ENCODE data around the gene CARD16. TPM values are rescaled to one million over a fixed set of nuclear protein-coding genes. Genes with fewer than 3 reads are reported as not detected.

Gene CARD16
- total and polyA plus RNA-seq, 12 donors: 4.8 to 31.7 (median 8.0) TPM

DNA sequence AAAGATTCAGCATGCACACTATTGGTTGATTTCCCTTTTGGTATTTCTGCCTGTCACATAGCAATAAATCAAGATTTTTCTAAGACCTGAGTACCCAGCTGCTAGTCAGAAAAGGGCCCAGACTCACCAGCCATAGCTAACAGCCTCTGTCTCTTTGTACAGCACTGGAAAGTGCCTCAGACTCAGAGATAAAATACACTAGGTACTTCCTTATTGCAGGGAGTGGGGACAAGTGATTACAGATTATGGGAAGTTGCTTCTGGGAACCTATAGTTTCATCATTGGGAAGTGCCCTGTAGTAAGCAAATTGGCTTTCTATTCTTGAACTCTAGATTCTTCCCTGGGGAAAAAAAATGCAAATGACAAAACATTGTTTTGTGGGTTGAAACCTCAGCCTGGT, 22.1 kb downstream of the CARD16 start, which contains the start of gene CASP5:
TSS of gene CASP5 (minus strand) at position 166 of the 400 bp plus-strand sequence. CDS start at position 134, 32 bp downstream.
- intact Hi-C loops (cut with DNase I): no loop called here
- Histone ChIP-seq H3K9me3 (peaks cover 0 to 5% (median 0%) of the 10 kb centered on the region in 11 donors), H3K36me3 (peaks cover 0 to 38% (median 8%) of the 10 kb centered on the region in 9 donors), H3K27ac (peak within 1 kb of the TSS in 1 of 10 donors; percentile 26), H3K4me1 (peaks cover 0 to 23% (median 0%) of the 10 kb centered on the region in 9 donors), H3K27me3 (no peaks in the 10 kb centered on the region), H3K4me3 (peak within 1 kb of the TSS in 1 of 10 donors; percentile 16)
- TF ChIP-seq, protein P1, sequence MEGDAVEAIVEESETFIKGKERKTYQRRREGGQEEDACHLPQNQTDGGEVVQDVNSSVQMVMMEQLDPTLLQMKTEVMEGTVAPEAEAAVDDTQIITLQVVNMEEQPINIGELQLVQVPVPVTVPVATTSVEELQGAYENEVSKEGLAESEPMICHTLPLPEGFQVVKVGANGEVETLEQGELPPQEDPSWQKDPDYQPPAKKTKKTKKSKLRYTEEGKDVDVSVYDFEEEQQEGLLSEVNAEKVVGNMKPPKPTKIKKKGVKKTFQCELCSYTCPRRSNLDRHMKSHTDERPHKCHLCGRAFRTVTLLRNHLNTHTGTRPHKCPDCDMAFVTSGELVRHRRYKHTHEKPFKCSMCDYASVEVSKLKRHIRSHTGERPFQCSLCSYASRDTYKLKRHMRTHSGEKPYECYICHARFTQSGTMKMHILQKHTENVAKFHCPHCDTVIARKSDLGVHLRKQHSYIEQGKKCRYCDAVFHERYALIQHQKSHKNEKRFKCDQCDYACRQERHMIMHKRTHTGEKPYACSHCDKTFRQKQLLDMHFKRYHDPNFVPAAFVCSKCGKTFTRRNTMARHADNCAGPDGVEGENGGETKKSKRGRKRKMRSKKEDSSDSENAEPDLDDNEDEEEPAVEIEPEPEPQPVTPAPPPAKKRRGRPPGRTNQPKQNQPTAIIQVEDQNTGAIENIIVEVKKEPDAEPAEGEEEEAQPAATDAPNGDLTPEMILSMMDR (IDR thresholded peaks at IDR 0.05): no peak
- ATAC-seq: peak in 3 of 8 donors; percentile 30 to 52 (median 38)
- no peak for DNase-seq

DNA sequence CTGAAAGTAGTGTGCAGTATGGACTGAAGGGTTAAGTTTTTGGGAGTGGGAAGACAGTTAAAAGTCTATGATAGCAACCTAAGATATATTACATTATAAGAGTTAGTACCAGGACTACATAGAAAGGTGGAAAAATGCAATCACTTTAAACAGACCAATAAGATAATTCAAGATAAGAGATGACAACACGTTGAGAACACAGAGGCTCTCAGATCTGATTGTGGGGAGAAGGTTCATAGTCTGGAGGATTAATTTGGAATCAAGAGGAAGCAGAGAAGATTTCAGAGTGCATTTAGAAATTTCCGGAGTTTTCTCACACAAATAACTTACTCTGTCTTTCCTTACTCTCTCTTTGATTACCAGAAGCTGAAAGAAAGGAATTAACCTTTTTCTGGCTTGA, 22.6 kb downstream of the CARD16 start:
- peak overlapping the region in 1 of 10 donors; percentile 16 for H3K4me3 ChIP-seq
- ATAC-seq (no peak), DNase-seq (no peak)
- H3K9me3 ChIP-seq: peaks cover 0 to 5% (median 0%) of the 10 kb centered on the region in 11 donors
- WGBS, 2 donors: 40 to 44% methylated on average over 2 of the region's 2 CpGs
- peaks cover 0 to 18% (median 0%) of the 10 kb centered on the region in 9 donors for H3K4me1 ChIP-seq
- no peaks in the 10 kb centered on the region for H3K27me3 ChIP-seq
- H3K27ac ChIP-seq: peak overlapping the region in 1 of 10 donors; percentile 26
- intact Hi-C loops (cut with DNase I): no loop called here
- TF ChIP-seq, protein P1 (IDR thresholded peaks at IDR 0.05): no peak
- H3K36me3 ChIP-seq: peaks cover 0 to 33% (median 5%) of the 10 kb centered on the region in 9 donors

DNA sequence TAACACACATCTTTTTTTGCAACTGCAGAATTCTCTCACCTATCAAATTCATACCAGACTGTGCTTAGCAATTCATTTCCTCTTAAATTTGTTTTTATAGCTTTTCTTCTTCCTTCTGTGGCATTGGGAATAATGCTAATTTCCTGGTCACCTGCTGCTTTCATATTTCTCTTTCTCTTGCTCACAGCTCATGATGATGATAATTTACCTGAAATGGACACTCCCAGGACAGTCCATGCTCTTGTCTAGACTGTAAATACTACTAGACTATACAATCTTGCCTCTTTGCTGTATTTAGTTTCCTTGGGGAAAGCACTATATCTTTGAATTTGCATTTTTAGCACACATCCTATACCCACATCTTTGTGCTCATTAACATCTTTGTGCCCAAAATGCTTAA, 37.7 kb downstream of the CARD16 start:
- Histone ChIP-seq H3K9me3 (no peaks in the 10 kb centered on the region), H3K27me3 (no peaks in the 10 kb centered on the region), H3K4me3 (no peak overlapping the region), H3K27ac (no peak overlapping the region), H3K36me3 (no peaks in the 10 kb centered on the region), H3K4me1 (no peaks in the 10 kb centered on the region)
- DNase-seq: no peak
- intact Hi-C loops (cut with DNase I): no loop called here
- ATAC-seq: no peak
- TF ChIP-seq, protein P1 (IDR thresholded peaks at IDR 0.05): no peak

DNA sequence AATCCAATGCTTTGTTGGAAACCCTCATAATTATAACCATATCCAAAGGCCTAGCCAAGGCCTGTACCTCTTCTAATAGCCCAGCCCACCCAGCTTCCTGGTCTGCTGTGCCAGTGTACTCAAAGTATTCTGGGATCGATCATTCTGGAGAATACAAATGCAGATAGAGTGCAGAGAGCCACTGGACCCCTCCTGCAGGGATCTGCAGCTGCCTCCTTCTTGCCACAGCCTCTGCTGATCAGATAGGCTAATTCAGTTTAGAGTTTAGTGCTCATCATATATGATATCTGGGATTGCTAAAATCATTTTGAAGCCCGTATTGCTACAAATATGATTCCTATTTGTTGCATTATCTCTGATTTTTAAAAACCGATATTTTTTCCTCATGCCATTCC, 39.7 kb downstream of the CARD16 start:
- no peak for ATAC-seq
- H3K36me3 ChIP-seq: no peaks in the 10 kb centered on the region
- TF ChIP-seq, protein P1 (IDR thresholded peaks at IDR 0.05): no peak
- H3K27ac ChIP-seq: no peak overlapping the region
- H3K9me3 ChIP-seq: no peaks in the 10 kb centered on the region
- intact Hi-C loops (cut with DNase I): no loop called here
- H3K4me1 ChIP-seq: no peaks in the 10 kb centered on the region
- no peak overlapping the region for H3K4me3 ChIP-seq
- 85 to 86% methylated on average over 3 of the region's 3 CpGs for WGBS, 2 donors
- no peak for DNase-seq
- H3K27me3 ChIP-seq: no peaks in the 10 kb centered on the region

Data from heart right ventricle (tissue), 16 donors.